Fibroblast of lung (primary cell): ENCODE results near the gene SKIL. TPM values are rescaled to one million over a fixed set of nuclear protein-coding genes. Genes with fewer than 3 reads are reported as not detected.

Experiments used
- DNase-seq, 2 donors: peaks; one replicate each; pipeline versions ENCODE4 v3.0.0 to v3.0.0-alpha.2; 2010; ENCODE audit warnings: low read depth in 2 of 2
- H2AFZ ChIP-seq: 2 replicates; pipeline ENCODE4 v1.5.1; 2012; ENCODE audit warnings: low read length, control low read depth, inconsistent platforms
- H3K27ac ChIP-seq: 2 replicates; pipeline ENCODE4 v1.5.1; 2011; ENCODE audit warnings: low read length, control low read depth; ENCODE audit not compliant: insufficient read depth
- H3K27me3 ChIP-seq: 2 replicates; pipeline ENCODE4 v1.5.1; 2011; ENCODE audit warnings: mild to moderate bottlenecking, low read length; ENCODE audit not compliant: control insufficient read depth, insufficient read depth
- H3K36me3 ChIP-seq: 2 replicates; pipeline ENCODE4 v1.5.1; 2011; ENCODE audit warnings: low read length; ENCODE audit not compliant: control insufficient read depth, insufficient read depth
- H3K4me1 ChIP-seq: 2 replicates; pipeline ENCODE4 v1.5.1; 2011; ENCODE audit warnings: low read length; ENCODE audit not compliant: control insufficient read depth, insufficient read depth; ENCODE audit errors: extremely low read depth
- H3K4me2 ChIP-seq: 2 replicates; pipeline ENCODE4 v1.5.1; 2011; ENCODE audit warnings: low read length, control low read depth; ENCODE audit not compliant: insufficient read depth; ENCODE audit errors: extremely low read depth
- H3K4me3 ChIP-seq, 4 experiments: fragments of 200-600 bp in 1 of 4; sonication (generic) in 1 of 4; replicated peaks in 1 of 4; 2 replicates each; pipeline ENCODE4 v1.5.1; 2011 to 2016; ENCODE audit warnings: low read length in 4 of 4, low read depth in 3 of 4, mild to moderate bottlenecking in 3 of 4, control low read depth in 2 of 4, inconsistent platforms in 1 of 4, mixed read lengths in 1 of 4; ENCODE audit not compliant: insufficient read depth in 1 of 4; ENCODE audit errors: control extremely low read depth in 1 of 4
- H3K79me2 ChIP-seq: 2 replicates; pipeline ENCODE4 v1.5.1; 2012; ENCODE audit warnings: mild to moderate bottlenecking, low read length, inconsistent platforms; ENCODE audit not compliant: control insufficient read depth, insufficient read depth
- H3K9ac ChIP-seq: 2 replicates; pipeline ENCODE4 v1.5.1; 2011; ENCODE audit warnings: mild to moderate bottlenecking, low read length, control low read depth; ENCODE audit not compliant: insufficient read depth
- H3K9me3 ChIP-seq: 2 replicates; pipeline ENCODE4 v1.5.1; 2012; ENCODE audit warnings: low read depth, low read length; ENCODE audit not compliant: control insufficient read depth, insufficient read depth
- H4K20me1 ChIP-seq: 2 replicates; pipeline ENCODE4 v1.5.1; 2011; ENCODE audit warnings: low read length; ENCODE audit not compliant: control insufficient read depth, insufficient read depth; ENCODE audit errors: extremely low read depth
- CTCF ChIP-seq, 2 donors: IDR thresholded peaks in 1 of 2; conservative IDR thresholded peaks in 1 of 2; 1 replicate in 1 of 2; 2 replicates in 1 of 2; pipeline ENCODE4 v1.5.1; 2011 to 2012; ENCODE audit warnings: low read length in 2 of 2, control low read depth in 1 of 2, inconsistent platforms in 1 of 2, low read depth in 1 of 2, mild to moderate bottlenecking in 1 of 2
- EZH2 ChIP-seq: IDR thresholded peaks from 2 replicates; pipeline ENCODE4 v1.5.1; 2012; ENCODE audit warnings: low read length, control low read depth, mild to moderate bottlenecking; ENCODE audit errors: missing control alignments
- polyA plus RNA-seq, 2 donors: library from polyadenylated mRNA; depleted of rRNA in 1 of 2; stranded (reverse) in 1 of 2; unstranded in 1 of 2; fragments of >200 nt; gene quantifications; 2 replicates each; pipeline ENCODE4 v1.2.1, GENCODE V29; 2011 to 2012; ENCODE audit warnings: missing spikeins in 1 of 2
- total RNA-seq: library from RNA; depleted of rRNA; stranded (reverse); fragments of >200 nt; gene quantifications from 2 replicates; pipeline ENCODE4 v1.2.1, GENCODE V29; 2014

SKIL gene
- total and polyA plus RNA-seq, 2 donors (not counting 1 experiment from before 2014, with no cell fraction given): 15.3 to 33.4 TPM

GRCh38 chr3:170443457-170443856 lies 85.9 kb downstream of the SKIL start:
- Histone ChIP-seq H2AFZ (no peak overlapping the region), H3K4me3 (no peak overlapping the region), H3K4me2 (no peak overlapping the region), H3K36me3 (no peaks in the 10 kb centered on the region), H3K27me3 (no peaks in the 10 kb centered on the region), H3K9me3 (no peaks in the 10 kb centered on the region), H3K27ac (no peak overlapping the region), H3K79me2 (no peaks in the 10 kb centered on the region), H3K9ac (no peak overlapping the region), H3K4me1 (no peaks in the 10 kb centered on the region), H4K20me1 (no peaks in the 10 kb centered on the region)
- no peak for DNase-seq
- TF ChIP-seq CTCF (conservative IDR thresholded peaks at IDR 0.05 in 1 of 2, IDR thresholded peaks at IDR 0.05 in 1 of 2; ENCODE audit: low read depth in 1 of 2, low read length in 2 of 2): no peak
- no peak for TF ChIP-seq EZH2

Other genes with a start within 250 kb of the SKIL start
- 31.8 and 36.0 TPM in 2 replicates for gene PHC3, start 176.0 kb upstream of the SKIL start, total RNA-seq
- 52.8 and 63.2 TPM in 2 replicates for gene PHC3, start 176.0 kb upstream of the SKIL start, polyA plus RNA-seq
- 80.3 and 183 TPM in 2 replicates for gene PRKCI, start 135.3 kb upstream of the SKIL start, total RNA-seq
- gene PRKCI, start 135.3 kb upstream of the SKIL start, polyA plus RNA-seq: 39.3 and 68.7 TPM in 2 replicates
- gene CLDN11, start 61.2 kb downstream of the SKIL start, total RNA-seq: 107 and 131 TPM in 2 replicates
- gene CLDN11, start 61.2 kb downstream of the SKIL start, polyA plus RNA-seq: 316 and 440 TPM in 2 replicates
- gene SLC7A14, start 228.4 kb downstream of the SKIL start, total RNA-seq: 0.26 and 1.3 TPM in 2 replicates
- 3.4 and 4.4 TPM in 2 replicates for gene SLC7A14, start 228.4 kb downstream of the SKIL start, polyA plus RNA-seq